NCI-H2081 treated with DMSO at 0.1 percent for 48 hours (cell line): ENCODE results near the gene SNX5.
A peak's percentile ranks its signal among the peaks of the same experiment; 100 is the strongest.

Experiments
- DNase-seq: peaks from one replicate; lab custom pipeline; 2025; lab: John Stamatoyannopoulos, UW

SNX5 gene

GRCh38 chr20:17916433-17916891, 52.1 kb downstream of the SNX5 start:
- DNase-seq, result no peak

GRCh38 chr20:17914957-17915356, 53.6 kb downstream of the SNX5 start:
- DNase-seq, result no peak

- DNase-seq, result no peak
Measured at GRCh38 chr20:17912916-17913315, 55.7 kb downstream of the SNX5 start.

- DNase-seq, result no peak
Measured at GRCh38 chr20:17911927-17912326, 56.7 kb downstream of the SNX5 start.

GRCh38 chr20:17910828-17911294, 57.7 kb downstream of the SNX5 start:
- no peak for DNase-seq

- DNase-seq, result no peak
Measured at GRCh38 chr20:17909869-17910321, 58.7 kb downstream of the SNX5 start.

- DNase-seq, result no peak
Measured at GRCh38 chr20:17905544-17905943, 63.0 kb downstream of the SNX5 start.

- DNase-seq, result no peak
Measured at GRCh38 chr20:17904027-17904426, 64.6 kb downstream of the SNX5 start.

GRCh38 chr20:17902531-17903083, 66.0 kb downstream of the SNX5 start:
- no peak for DNase-seq

- no peak for DNase-seq
Measured at GRCh38 chr20:17901971-17902370, 66.6 kb downstream of the SNX5 start.

- peak; percentile 5 for DNase-seq
Measured at GRCh38 chr20:17898548-17898994, 70.0 kb downstream of the SNX5 start.

GRCh38 chr20:17897566-17898307, 70.9 kb downstream of the SNX5 start:
- no peak for DNase-seq

- DNase-seq, result no peak
Measured at GRCh38 chr20:17896771-17897369, 71.7 kb downstream of the SNX5 start.

GRCh38 chr20:17896193-17896723, 72.3 kb downstream of the SNX5 start:
- no peak for DNase-seq

- no peak for DNase-seq
Measured at GRCh38 chr20:17895641-17896171, 72.9 kb downstream of the SNX5 start.

GRCh38 chr20:17893445-17893844, 75.1 kb downstream of the SNX5 start:
- DNase-seq, result no peak

- no peak for DNase-seq
Measured at GRCh38 chr20:17892189-17892938, 76.2 kb downstream of the SNX5 start.
